ENCODE measurements around the gene IFNL1. TPM values are rescaled to one million over a fixed set of nuclear protein-coding genes. Genes with fewer than 3 reads are reported as not detected.
A peak's percentile ranks its signal among the peaks of the same experiment; 100 is the strongest.

The IFNL1 gene
- total and polyA plus RNA-seq, 9 of the 15 experiments (the other 6 are each of a cell fraction or from before 2014, with no cell fraction given): not detected

DNA sequence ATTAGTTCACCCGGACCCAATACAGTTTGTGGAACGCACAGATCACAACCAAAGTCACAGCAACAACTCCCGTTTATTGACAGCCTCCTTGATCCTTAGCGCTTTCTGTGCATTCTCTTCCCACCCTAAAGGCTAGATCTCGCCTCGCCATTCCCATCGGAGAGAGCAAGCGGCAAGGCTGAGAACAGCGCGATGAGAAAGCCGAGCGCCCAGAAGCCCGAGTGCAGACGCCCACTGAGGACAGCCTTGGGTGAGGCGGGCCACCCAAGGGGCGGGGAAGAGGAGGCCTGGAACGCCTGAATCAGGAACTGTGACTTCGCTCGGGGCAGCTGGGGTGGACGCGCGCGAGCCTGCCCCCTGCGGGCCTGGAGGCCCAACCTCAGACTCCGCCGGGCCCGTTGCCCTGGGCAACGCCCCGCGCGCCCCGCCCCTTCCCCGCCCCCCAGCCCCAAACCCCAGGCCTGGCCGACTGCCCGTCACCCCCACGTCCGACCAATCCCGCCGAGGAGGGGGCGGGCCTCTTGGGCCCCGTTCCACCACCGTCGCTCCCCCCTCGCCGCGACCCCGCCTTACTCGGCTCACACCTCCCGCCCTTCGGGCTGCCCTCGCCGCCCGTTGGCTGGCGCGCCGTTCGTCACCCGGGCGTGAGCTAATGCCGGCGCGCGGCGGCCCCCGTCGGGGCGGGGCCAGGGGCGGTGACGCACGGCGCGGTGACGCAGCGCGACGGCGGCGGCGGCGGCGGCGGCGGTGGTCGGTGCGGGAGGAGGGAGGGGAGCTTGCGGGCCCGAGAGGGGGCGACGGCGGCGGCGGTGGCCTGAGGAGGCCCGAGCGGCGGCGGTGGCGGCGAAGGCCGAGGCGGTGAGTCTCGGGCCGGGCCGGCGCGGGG is 45.8 kb downstream of the IFNL1 start, which contains the start of gene SAMD4B (continued):
- TF ChIP-seq, protein P1, sequence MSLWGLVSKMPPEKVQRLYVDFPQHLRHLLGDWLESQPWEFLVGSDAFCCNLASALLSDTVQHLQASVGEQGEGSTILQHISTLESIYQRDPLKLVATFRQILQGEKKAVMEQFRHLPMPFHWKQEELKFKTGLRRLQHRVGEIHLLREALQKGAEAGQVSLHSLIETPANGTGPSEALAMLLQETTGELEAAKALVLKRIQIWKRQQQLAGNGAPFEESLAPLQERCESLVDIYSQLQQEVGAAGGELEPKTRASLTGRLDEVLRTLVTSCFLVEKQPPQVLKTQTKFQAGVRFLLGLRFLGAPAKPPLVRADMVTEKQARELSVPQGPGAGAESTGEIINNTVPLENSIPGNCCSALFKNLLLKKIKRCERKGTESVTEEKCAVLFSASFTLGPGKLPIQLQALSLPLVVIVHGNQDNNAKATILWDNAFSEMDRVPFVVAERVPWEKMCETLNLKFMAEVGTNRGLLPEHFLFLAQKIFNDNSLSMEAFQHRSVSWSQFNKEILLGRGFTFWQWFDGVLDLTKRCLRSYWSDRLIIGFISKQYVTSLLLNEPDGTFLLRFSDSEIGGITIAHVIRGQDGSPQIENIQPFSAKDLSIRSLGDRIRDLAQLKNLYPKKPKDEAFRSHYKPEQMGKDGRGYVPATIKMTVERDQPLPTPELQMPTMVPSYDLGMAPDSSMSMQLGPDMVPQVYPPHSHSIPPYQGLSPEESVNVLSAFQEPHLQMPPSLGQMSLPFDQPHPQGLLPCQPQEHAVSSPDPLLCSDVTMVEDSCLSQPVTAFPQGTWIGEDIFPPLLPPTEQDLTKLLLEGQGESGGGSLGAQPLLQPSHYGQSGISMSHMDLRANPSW (CRISPR knock-in tag; IDR thresholded peaks at IDR 0.05): no peak
- TF ChIP-seq RBM15 (IDR thresholded peaks at IDR 0.05; ENCODE audit: insufficient read depth, low read length) (no peak), U2AF1 (optimal IDR thresholded peaks at IDR 0.05; ENCODE audit: low read depth, low read length) (no peak), XRCC4 (IDR thresholded peaks at IDR 0.05; ENCODE audit: extremely low read depth, insufficient read depth, insufficient read length) (no peak), DDX20 (tag; IDR thresholded peaks at IDR 0.05; ENCODE audit: low read depth) (no peak), BMI1 (IDR thresholded peaks at IDR 0.05; ENCODE audit: low read length) (0 out of 2 replicates have a peak, but pooled peaks have one; percentile 59), RREB1 (CRISPR knock-in tag; IDR thresholded peaks at IDR 0.05) (no peak; the same call in 1 of the 2 replicates)
- TF ChIP-seq, protein P2, sequence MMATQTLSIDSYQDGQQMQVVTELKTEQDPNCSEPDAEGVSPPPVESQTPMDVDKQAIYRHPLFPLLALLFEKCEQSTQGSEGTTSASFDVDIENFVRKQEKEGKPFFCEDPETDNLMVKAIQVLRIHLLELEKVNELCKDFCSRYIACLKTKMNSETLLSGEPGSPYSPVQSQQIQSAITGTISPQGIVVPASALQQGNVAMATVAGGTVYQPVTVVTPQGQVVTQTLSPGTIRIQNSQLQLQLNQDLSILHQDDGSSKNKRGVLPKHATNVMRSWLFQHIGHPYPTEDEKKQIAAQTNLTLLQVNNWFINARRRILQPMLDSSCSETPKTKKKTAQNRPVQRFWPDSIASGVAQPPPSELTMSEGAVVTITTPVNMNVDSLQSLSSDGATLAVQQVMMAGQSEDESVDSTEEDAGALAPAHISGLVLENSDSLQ (IDR thresholded peaks at IDR 0.05): peak; percentile 97
- TF ChIP-seq, protein P3, sequence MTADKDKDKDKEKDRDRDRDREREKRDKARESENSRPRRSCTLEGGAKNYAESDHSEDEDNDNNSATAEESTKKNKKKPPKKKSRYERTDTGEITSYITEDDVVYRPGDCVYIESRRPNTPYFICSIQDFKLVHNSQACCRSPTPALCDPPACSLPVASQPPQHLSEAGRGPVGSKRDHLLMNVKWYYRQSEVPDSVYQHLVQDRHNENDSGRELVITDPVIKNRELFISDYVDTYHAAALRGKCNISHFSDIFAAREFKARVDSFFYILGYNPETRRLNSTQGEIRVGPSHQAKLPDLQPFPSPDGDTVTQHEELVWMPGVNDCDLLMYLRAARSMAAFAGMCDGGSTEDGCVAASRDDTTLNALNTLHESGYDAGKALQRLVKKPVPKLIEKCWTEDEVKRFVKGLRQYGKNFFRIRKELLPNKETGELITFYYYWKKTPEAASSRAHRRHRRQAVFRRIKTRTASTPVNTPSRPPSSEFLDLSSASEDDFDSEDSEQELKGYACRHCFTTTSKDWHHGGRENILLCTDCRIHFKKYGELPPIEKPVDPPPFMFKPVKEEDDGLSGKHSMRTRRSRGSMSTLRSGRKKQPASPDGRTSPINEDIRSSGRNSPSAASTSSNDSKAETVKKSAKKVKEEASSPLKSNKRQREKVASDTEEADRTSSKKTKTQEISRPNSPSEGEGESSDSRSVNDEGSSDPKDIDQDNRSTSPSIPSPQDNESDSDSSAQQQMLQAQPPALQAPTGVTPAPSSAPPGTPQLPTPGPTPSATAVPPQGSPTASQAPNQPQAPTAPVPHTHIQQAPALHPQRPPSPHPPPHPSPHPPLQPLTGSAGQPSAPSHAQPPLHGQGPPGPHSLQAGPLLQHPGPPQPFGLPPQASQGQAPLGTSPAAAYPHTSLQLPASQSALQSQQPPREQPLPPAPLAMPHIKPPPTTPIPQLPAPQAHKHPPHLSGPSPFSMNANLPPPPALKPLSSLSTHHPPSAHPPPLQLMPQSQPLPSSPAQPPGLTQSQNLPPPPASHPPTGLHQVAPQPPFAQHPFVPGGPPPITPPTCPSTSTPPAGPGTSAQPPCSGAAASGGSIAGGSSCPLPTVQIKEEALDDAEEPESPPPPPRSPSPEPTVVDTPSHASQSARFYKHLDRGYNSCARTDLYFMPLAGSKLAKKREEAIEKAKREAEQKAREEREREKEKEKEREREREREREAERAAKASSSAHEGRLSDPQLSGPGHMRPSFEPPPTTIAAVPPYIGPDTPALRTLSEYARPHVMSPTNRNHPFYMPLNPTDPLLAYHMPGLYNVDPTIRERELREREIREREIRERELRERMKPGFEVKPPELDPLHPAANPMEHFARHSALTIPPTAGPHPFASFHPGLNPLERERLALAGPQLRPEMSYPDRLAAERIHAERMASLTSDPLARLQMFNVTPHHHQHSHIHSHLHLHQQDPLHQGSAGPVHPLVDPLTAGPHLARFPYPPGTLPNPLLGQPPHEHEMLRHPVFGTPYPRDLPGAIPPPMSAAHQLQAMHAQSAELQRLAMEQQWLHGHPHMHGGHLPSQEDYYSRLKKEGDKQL (CRISPR knock-in tag; IDR thresholded peaks at IDR 0.05; ENCODE audit: borderline replicate concordance): 0 out of 2 replicates have a peak, but pooled peaks have one; percentile 5
